Midbrain (tissue), 1 donor: ENCODE data around the gene LPAR3.

ENCODE experiments used
- DNase-seq: peaks from one replicate; lab custom pipeline; 2025; lab: John Stamatoyannopoulos, UW

The LPAR3 gene

GRCh38 chr1:84827976-84828375 lies 65.0 kb downstream of the LPAR3 start:
- DNase-seq, result no peak

GRCh38 chr1:84827555-84827954 lies 65.5 kb downstream of the LPAR3 start:
- DNase-seq, result no peak

- DNase-seq, result no peak
Observed at GRCh38 chr1:84825161-84825560, 67.8 kb downstream of the LPAR3 start.

GRCh38 chr1:84823991-84824390 lies 69.0 kb downstream of the LPAR3 start:
- no peak for DNase-seq

- no peak for DNase-seq
Observed at GRCh38 chr1:84823511-84823910, 69.5 kb downstream of the LPAR3 start.

- no peak for DNase-seq
Observed at GRCh38 chr1:84810343-84810742, 82.7 kb downstream of the LPAR3 start.

GRCh38 chr1:84809023-84809422 lies 84.0 kb downstream of the LPAR3 start:
- DNase-seq, result no peak

GRCh38 chr1:84803604-84804003 lies 89.4 kb downstream of the LPAR3 start:
- no peak for DNase-seq

GRCh38 chr1:84802567-84803232 lies 90.3 kb downstream of the LPAR3 start:
- no peak for DNase-seq

- DNase-seq, result no peak
Observed at GRCh38 chr1:84800090-84801073, 92.6 kb downstream of the LPAR3 start.

- DNase-seq, result no peak
Observed at GRCh38 chr1:84797603-84798002, 95.4 kb downstream of the LPAR3 start.

GRCh38 chr1:84795966-84796600 lies 96.9 kb downstream of the LPAR3 start:
- no peak for DNase-seq

GRCh38 chr1:84795213-84795612 lies 97.8 kb downstream of the LPAR3 start:
- no peak for DNase-seq

- no peak for DNase-seq
Observed at GRCh38 chr1:84792421-84792820, 100.6 kb downstream of the LPAR3 start.

- DNase-seq, result no peak
Observed at GRCh38 chr1:84789014-84789413, 104.0 kb downstream of the LPAR3 start.

GRCh38 chr1:84785271-84786036 lies 107.6 kb downstream of the LPAR3 start:
- DNase-seq, result no peak

GRCh38 chr1:84782881-84783280 lies 110.1 kb downstream of the LPAR3 start:
- no peak for DNase-seq

GRCh38 chr1:84781946-84782771 lies 110.8 kb downstream of the LPAR3 start:
- DNase-seq, result peak; percentile 7

- DNase-seq, result peak; percentile 41
Observed at GRCh38 chr1:84780000-84780716, 112.8 kb downstream of the LPAR3 start.

GRCh38 chr1:84776639-84777038 lies 116.4 kb downstream of the LPAR3 start:
- DNase-seq, result no peak
